Measurements from ENCODE around the gene PIGB.

The PIGB gene

DNA sequence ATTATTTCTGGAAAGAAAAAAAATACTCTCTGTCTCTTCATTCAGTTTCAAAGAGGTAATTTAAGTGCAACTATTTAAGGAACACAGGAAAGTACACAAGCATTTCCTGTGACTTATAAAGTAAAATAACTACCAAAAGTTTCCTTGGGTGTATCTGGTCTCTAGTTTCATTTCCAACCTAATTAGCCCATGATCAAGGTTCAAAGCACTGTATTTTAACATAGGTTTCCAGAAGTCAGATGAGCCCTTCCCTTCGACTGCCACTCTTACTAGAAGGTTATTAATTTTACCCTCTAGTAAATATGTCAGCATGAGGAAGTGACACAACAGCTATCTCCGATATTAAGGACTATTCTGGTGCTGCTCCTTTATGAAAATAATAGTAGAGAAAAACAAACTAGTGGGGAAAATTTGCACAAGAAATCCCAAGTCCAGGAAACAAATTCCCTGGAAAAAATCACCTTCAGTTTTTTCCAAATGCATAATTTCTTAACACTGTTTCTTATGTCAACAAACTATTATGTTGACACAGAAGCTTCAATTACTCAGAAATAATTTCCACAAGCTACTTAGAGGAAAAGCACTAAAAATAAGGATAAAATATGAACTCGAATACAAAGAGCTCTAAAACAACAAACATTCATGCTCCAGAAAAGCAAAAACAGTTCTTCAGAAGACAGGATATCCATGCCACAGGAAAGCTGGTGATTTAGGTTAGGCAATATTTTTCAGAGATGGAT lies 53.8 kb downstream of the PIGB start:
- DNase-seq (ENCODE audit: low read depth): no peak
- TF ChIP-seq, protein P1, sequence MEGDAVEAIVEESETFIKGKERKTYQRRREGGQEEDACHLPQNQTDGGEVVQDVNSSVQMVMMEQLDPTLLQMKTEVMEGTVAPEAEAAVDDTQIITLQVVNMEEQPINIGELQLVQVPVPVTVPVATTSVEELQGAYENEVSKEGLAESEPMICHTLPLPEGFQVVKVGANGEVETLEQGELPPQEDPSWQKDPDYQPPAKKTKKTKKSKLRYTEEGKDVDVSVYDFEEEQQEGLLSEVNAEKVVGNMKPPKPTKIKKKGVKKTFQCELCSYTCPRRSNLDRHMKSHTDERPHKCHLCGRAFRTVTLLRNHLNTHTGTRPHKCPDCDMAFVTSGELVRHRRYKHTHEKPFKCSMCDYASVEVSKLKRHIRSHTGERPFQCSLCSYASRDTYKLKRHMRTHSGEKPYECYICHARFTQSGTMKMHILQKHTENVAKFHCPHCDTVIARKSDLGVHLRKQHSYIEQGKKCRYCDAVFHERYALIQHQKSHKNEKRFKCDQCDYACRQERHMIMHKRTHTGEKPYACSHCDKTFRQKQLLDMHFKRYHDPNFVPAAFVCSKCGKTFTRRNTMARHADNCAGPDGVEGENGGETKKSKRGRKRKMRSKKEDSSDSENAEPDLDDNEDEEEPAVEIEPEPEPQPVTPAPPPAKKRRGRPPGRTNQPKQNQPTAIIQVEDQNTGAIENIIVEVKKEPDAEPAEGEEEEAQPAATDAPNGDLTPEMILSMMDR (conservative IDR thresholded peaks at IDR 0.05; ENCODE audit: control insufficient read depth, insufficient read depth, low read depth, low read length): no peak
- H3K4me3 ChIP-seq (ENCODE audit: control insufficient read depth, low read depth, low read length): no peak overlapping the region

GRCh38 chr15:55379095-55379494 lies 60.1 kb downstream of the PIGB start:
- no peak overlapping the region for H3K4me3 ChIP-seq (ENCODE audit: control insufficient read depth, low read depth, low read length)
- TF ChIP-seq, protein P1 (conservative IDR thresholded peaks at IDR 0.05; ENCODE audit: control insufficient read depth, insufficient read depth, low read depth, low read length): no peak
- no peak for DNase-seq (ENCODE audit: low read depth)

GRCh38 chr15:55381595-55381994 lies 62.6 kb downstream of the PIGB start:
- TF ChIP-seq, protein P1 (conservative IDR thresholded peaks at IDR 0.05; ENCODE audit: control insufficient read depth, insufficient read depth, low read depth, low read length): no peak
- no peak for DNase-seq (ENCODE audit: low read depth)

DNA sequence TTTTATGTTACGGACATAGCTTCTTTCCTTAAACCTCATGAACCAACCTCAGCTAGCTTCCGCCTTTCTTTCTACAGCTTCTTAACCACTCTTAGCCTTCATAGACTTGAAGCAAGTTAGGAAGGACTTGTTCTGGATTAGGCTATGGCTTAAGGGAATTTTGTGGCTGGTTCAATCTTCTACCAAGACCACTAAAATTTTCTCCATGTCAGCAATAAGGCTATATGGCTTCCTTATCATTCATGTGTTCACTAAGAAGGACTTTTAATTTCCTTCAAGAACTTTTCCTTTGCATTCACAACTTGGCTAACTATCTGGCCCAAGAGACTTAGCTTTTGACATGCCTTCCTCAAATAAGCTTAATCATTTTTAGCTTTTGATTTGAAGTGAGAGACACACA lies 64.7 kb downstream of the PIGB start:
- H3K4me3 ChIP-seq (ENCODE audit: control insufficient read depth, low read depth, low read length): no peak overlapping the region

More at GRCh38 chr15:55381595-55381994, 62.6 kb downstream of the PIGB start:
- no peak overlapping the region for H3K4me3 ChIP-seq (ENCODE audit: control insufficient read depth, low read depth, low read length)

GRCh38 chr15:55387027-55387426 lies 68.0 kb downstream of the PIGB start:
- no peak overlapping the region for H3K4me3 ChIP-seq (ENCODE audit: control insufficient read depth, low read depth, low read length)
- TF ChIP-seq, protein P1 (conservative IDR thresholded peaks at IDR 0.05; ENCODE audit: control insufficient read depth, insufficient read depth, low read depth, low read length): no peak
- DNase-seq (ENCODE audit: low read depth): no peak

More for the DNA sequence above, 64.7 kb downstream of the PIGB start:
- TF ChIP-seq, protein P1 (conservative IDR thresholded peaks at IDR 0.05; ENCODE audit: control insufficient read depth, insufficient read depth, low read depth, low read length): no peak
- DNase-seq (ENCODE audit: low read depth): no peak

DNA sequence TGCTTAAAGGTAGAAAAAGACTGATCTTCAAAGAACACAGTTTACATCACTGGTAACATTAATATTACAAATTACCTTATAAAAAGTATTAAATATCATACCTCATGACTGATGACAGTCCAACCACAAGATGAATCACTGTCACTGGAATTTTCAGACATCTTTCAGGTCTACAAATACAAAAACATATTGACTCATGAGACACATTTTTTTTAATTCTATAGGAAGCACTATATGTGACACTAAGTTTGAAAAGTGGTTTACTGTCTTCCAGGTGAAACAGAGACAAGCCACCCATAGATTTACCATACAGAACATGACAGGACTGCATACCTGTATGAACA lies 70.2 kb downstream of the PIGB start:
- H3K4me3 ChIP-seq (ENCODE audit: control insufficient read depth, low read depth, low read length): no peak overlapping the region
- TF ChIP-seq, protein P1 (conservative IDR thresholded peaks at IDR 0.05; ENCODE audit: control insufficient read depth, insufficient read depth, low read depth, low read length): no peak
- DNase-seq (ENCODE audit: low read depth): peak; percentile 63

Measured in fibroblast of mammary gland (primary cell).